ENCODE results near the gene RINL. TPM values are rescaled to one million over a fixed set of nuclear protein-coding genes. Genes with fewer than 3 reads are reported as not detected.
A peak's percentile ranks its signal among the peaks of the same experiment; 100 is the strongest.
"Not testable (repeated sequence)": the region's sequence is repeated elsewhere in the genome, so short reads cannot be mapped to it uniquely, and the experiment has no call there.

Gene RINL
- total RNA-seq, 4 donors from 2014 or later: 5.5 to 14.0 (median 11.6) TPM

DNA sequence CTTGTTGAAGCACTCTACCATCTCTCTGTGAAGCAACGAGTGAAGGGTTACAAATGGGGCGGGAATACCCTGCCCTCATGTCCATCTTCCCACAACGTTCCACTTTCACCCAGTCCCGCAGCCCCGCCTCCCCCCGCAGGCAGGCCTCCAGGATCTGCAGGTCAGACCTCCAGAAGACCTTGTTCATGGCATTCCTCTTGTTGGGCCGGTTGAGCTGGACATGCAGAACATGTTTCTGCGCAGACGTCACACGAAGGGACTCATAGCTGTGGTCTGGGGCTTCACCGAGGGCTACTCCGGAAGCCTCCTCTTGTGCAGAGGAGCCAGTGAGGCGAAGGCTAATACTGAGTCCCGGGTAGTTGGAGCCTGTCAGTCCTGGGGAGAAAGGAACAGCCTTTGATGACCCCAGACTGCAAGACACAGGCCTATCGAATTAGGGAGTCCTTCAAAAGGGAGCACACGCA, 46.9 kb downstream of the RINL start:
- 7% methylated on average over 11 to 15 of the region's 16 CpGs for WGBS, 2 donors
- no peak for TF ChIP-seq POLR2A (IDR thresholded peaks at IDR 0.05)
- TF ChIP-seq, protein P1, sequence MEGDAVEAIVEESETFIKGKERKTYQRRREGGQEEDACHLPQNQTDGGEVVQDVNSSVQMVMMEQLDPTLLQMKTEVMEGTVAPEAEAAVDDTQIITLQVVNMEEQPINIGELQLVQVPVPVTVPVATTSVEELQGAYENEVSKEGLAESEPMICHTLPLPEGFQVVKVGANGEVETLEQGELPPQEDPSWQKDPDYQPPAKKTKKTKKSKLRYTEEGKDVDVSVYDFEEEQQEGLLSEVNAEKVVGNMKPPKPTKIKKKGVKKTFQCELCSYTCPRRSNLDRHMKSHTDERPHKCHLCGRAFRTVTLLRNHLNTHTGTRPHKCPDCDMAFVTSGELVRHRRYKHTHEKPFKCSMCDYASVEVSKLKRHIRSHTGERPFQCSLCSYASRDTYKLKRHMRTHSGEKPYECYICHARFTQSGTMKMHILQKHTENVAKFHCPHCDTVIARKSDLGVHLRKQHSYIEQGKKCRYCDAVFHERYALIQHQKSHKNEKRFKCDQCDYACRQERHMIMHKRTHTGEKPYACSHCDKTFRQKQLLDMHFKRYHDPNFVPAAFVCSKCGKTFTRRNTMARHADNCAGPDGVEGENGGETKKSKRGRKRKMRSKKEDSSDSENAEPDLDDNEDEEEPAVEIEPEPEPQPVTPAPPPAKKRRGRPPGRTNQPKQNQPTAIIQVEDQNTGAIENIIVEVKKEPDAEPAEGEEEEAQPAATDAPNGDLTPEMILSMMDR (IDR thresholded peaks at IDR 0.05): no peak
- peak in 1 of 2 donors; percentile 56 for DNase-seq (ENCODE audit: low spot score in 2 of 2)
- intact Hi-C loops (cut with DNase I; ENCODE audit: low total_unique reads): loop anchor here (10.0 kb wide), 1 partner anchor 196 kb away; no protein-coding TSS in a partner anchor
- H3K4me3 ChIP-seq (ENCODE audit: low read depth, poor library complexity, severe bottlenecking): peak overlapping the region; percentile 60

DNA sequence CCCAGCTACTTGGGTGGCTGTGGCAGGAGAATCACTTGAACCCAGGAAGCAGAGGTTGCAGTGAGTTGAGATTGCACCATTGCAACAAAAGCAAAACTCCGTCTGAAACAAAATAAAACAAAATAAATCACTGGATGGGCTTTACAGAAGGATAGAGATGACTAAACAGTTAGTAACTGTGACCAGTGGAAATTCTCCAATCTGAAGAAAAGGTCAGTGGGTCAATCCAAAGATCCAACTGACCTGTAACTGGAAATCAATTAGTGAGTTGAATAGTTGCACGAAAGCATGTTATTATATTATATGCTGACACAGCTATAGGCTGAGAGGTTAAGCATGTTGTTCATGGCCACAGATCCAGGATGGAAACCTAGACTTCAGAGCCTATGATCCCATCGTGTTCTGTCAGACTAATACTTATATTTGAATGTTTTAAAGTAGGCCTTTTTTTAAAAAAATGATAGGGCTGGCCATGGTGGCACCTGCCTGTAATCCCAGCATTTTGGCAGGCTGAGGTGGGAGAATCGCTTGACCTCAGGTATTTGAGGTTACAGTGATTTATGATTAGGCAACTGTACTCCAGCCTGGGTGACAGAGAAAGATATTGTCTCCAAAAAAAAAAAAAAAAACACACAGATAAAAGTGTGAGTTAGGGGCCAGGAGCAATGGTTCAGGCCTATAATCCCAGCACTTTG, 47.9 kb downstream of the RINL start:
- TF ChIP-seq, protein P1 (IDR thresholded peaks at IDR 0.05): no peak
- TF ChIP-seq POLR2A (IDR thresholded peaks at IDR 0.05): no peak
- intact Hi-C loops (cut with DNase I; ENCODE audit: low total_unique reads): loop anchor here (10.0 kb wide), 1 partner anchor 195 kb away; no protein-coding TSS in a partner anchor
- H3K4me3 ChIP-seq (ENCODE audit: low read depth, poor library complexity, severe bottlenecking): no peak overlapping the region
- no peak for DNase-seq (ENCODE audit: low spot score in 2 of 2)
- 68 to 73% methylated on average over 4 of the region's 4 CpGs for WGBS, 2 donors

DNA sequence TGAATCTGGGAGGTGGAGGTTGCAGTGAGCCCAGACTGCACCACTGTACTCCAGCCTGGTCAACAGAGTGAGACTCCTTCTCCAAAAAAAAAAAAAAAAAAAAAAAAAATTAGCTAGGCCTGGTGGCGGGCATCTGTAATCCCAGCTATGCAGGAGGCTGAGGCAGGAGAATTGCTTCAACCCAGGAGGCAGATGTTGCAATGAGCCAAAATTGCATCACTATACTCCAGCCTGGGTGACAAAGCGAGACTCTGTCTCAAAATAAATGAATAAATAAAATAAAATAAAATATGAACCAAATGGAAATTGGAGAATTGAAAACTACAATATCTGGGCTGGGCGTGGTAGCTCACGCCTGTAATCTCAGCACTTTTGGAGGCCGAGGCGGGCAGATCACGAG, 48.9 kb downstream of the RINL start:
- intact Hi-C loops (cut with DNase I; ENCODE audit: low total_unique reads); H3K4me3 ChIP-seq (ENCODE audit: low read depth, poor library complexity, severe bottlenecking); DNase-seq (ENCODE audit: low spot score in 2 of 2): not testable (repeated sequence)
- 94 to 95% methylated on average over 7 of the region's 7 CpGs for WGBS, 2 donors

DNA sequence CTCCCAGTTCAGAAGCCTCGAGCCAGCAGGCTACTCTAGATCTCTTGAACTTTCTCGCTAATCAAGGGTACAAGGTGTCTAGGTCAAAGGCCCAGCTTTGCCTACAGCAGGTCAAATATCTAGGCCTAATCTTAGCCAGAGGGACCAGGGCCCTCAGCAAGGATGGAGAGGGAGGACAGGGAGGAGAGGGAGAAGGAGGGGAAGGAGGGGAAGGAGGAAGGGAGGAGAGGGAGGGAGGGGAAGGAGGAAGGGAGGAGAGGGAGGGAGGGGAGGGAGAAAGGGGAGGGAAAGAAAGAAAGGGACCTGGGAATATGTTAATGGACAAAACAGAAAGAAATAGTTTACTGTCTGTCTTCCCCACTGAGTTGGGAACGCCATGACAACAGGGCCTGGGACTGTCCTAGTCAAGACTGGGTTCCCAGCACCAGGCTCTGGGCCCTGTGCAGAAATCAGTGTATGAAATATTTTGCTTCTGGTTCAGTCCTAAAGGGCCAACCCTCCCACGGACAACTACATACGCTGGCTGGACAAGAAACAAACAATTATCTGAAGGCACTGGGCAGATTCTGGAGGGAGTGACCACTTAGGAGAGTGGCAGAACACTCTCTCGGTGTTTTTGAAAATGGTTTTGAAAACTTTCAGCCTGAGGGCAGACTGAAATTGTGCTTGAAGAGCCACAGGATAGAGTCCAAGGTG, 51.1 kb downstream of the RINL start:
- 77 to 78% methylated on average over 6 of the region's 6 CpGs for WGBS, 2 donors
- no peak for TF ChIP-seq POLR2A (IDR thresholded peaks at IDR 0.05)
- TF ChIP-seq, protein P1 (IDR thresholded peaks at IDR 0.05): no peak
- intact Hi-C loops (cut with DNase I; ENCODE audit: low total_unique reads): no loop called here

DNA sequence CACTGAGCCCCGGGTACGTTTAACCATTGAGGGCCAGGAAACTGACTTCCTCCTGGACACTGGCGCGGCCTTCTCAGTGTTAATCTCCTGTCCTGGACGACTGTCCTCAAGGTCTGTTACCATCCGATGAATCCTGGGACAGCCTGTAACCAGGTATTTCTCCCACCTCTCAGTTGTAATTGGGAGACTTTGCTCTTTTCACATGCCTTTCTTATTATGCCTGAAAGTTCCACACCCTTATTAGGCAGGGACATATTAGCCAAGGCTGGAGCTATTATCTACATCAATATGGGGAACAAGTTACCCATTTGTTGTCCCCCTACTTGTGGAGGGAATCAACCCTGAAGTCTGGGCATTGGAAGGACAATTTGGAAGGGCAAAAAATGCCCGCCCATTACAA, 52.1 kb downstream of the RINL start:
- WGBS, 2 donors: 79% methylated on average over 7 of the region's 7 CpGs
- intact Hi-C loops (cut with DNase I; ENCODE audit: low total_unique reads); DNase-seq (ENCODE audit: low spot score in 2 of 2); H3K4me3 ChIP-seq (ENCODE audit: low read depth, poor library complexity, severe bottlenecking): not testable (repeated sequence)

More for the DNA sequence above, 51.1 kb downstream of the RINL start:
- no peak for DNase-seq (ENCODE audit: low spot score in 2 of 2)
- no peak overlapping the region for H3K4me3 ChIP-seq (ENCODE audit: low read depth, poor library complexity, severe bottlenecking)

DNA sequence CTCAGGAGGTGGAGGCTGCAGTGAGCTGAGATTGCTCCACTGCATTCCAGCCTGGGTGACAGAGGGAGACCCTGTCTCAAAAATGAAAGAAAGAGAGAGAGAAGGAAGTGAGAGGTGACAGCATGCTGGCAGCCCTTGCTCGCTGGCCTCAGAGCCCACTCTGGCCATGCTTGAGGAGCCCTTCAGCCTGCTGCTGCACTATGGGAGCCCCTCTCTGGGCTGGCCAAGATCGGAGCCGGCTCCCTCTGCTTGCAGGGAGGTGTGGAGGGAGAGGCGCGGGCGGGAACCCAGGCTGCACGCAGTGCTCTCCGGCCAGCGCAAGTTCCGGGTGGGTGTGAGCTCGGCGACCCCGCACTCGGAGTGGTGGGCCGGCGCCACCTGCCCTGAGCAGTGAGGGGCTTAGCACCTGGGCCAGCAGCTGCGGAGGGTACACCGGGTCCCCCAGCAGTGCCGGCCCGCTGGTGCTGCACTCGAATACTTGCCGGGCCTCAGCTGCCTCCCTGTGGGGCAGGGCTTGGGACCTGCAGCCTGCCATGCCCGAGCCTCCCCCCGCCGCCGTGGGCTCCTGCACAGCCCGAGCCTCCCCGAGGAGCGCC, 56.7 kb downstream of the RINL start:
- 93% methylated on average over 16 to 23 of the region's 29 CpGs for WGBS, 2 donors
- intact Hi-C loops (cut with DNase I; ENCODE audit: low total_unique reads); DNase-seq (ENCODE audit: low spot score in 2 of 2); H3K4me3 ChIP-seq (ENCODE audit: low read depth, poor library complexity, severe bottlenecking): not testable (repeated sequence)

DNA sequence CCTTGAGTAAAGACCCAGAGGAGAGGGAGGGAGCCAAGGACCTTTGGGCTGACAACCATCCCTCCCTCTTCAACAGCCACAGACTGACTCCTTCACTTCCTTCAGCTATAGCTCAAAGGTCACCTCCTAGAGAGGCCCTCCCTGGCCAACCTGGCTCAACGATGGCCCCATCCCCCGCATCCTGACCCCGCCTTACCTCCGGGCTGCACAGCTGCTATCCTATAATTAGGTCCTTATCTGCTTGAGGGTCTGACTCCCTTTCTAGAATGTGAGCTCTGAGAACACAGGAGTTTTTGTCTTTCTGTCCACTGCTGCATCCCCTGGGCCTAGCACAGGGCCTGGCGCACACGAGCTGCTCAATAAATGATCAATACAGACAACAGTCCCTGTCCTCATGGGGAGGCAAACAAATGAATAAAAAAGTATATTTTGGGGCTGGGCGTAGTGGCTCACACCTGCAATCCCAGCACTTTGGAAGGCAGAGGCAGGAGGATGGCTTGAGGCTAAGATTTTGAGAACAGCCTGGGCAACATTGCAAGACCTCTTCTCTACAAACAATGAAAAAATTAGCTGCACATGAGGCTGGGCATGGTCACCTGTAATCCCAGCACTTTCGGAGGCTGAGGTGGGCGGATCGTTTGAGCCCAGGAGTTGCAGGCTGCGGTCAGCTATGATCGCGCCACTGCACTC, 58.7 kb downstream of the RINL start:
- no peak for DNase-seq (ENCODE audit: low spot score in 2 of 2)
- 82 to 87% methylated on average over 13 of the region's 13 CpGs for WGBS, 2 donors
- intact Hi-C loops (cut with DNase I; ENCODE audit: low total_unique reads): no loop called here
- TF ChIP-seq POLR2A (IDR thresholded peaks at IDR 0.05): no peak
- TF ChIP-seq, protein P1 (IDR thresholded peaks at IDR 0.05): no peak
- no peak overlapping the region for H3K4me3 ChIP-seq (ENCODE audit: low read depth, poor library complexity, severe bottlenecking)

Measured in lower leg skin (tissue), 4 donors.